ENCODE data around the gene KIF3B. TPM values are rescaled to one million over a fixed set of nuclear protein-coding genes. Genes with fewer than 3 reads are reported as not detected.

Gene KIF3B
- total and polyA plus RNA-seq, 2 of the 13 experiments (the other 11 are each of a cell fraction or from before 2014, with no cell fraction given) = 23.6 to 28.8 TPM

DNA sequence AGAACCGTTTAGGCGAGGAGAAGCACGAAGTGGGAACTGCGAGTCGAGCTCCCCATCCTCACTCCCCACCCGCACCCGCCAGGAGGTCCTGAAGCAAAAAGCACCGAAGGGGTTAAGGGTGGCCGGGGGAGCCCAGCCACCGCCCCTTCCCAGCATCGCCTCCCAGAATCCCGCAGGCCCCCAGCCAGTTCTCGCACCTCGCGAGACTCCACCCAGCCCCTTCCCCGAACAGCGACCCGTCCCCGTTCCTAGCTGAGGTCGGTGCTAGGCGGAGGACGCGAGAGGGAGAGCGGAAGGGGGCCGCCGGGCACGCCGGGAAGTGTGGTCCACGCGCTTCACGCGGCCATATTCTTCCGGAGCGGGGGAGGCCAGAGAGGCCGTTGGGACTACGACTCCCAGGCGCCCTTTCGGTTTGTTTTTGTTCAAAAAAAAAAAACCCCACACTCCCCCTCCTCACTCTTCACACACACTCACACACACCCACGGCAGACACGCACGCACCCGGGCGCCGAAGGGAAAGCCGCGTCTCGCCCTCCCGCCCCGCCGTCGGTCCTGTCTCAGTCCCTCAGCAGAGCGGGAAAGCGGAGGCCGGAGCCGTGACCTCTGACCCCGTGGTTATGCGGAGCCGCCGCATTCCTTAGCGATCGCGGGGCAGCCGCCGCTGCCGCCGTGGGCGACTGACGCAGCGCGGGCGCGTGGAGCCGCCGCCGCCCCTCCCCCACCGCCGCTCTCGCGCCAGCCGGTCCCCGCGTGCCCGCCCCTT lies 80.6 kb downstream of the KIF3B start, which contains the start of gene ASXL1 (continued):
- TF ChIP-seq PRDM4 (CRISPR knock-in tag; IDR thresholded peaks at IDR 0.05; ENCODE audit: borderline replicate concordance) = 0 out of 2 replicates have a peak, but pooled peaks have one; percentile 80
- TF ChIP-seq, protein P1, sequence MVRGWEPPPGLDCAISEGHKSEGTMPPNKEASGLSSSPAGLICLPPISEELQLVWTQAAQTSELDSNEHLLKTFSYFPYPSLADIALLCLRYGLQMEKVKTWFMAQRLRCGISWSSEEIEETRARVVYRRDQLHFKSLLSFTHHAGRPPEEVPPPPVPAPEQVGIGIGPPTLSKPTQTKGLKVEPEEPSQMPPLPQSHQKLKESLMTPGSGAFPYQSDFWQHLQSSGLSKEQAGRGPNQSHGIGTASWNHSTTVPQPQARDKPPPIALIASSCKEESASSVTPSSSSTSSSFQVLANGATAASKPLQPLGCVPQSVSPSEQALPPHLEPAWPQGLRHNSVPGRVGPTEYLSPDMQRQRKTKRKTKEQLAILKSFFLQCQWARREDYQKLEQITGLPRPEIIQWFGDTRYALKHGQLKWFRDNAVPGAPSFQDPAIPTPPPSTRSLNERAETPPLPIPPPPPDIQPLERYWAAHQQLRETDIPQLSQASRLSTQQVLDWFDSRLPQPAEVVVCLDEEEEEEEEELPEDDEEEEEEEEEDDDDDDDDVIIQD (CRISPR knock-in tag; IDR thresholded peaks at IDR 0.05; ENCODE audit: low read depth) = peak; percentile 97
- TF ChIP-seq ZFY (CRISPR knock-in tag; IDR thresholded peaks at IDR 0.05) = peak; percentile 87
- TF ChIP-seq ZNF136 (CRISPR knock-in tag; IDR thresholded peaks at IDR 0.05; ENCODE audit: low read depth) = peak; percentile 94; the same call in 1 of the 2 replicates
- peak; percentile 97 for TF ChIP-seq MEF2D (CRISPR knock-in tag; IDR thresholded peaks at IDR 0.05)
- TF ChIP-seq RAD51 (IDR thresholded peaks at IDR 0.05; ENCODE audit: borderline replicate concordance) = no peak
- TF ChIP-seq SUZ12 (IDR thresholded peaks at IDR 0.05; ENCODE audit: low read depth, low read length) = peak; percentile 92
- peak; percentile 83 for TF ChIP-seq PHF8 (CRISPR knock-in tag; IDR thresholded peaks at IDR 0.05)
- TF ChIP-seq NFKBIZ (CRISPR knock-in tag; IDR thresholded peaks at IDR 0.05) = peak; percentile 99
- TF ChIP-seq, protein P2, sequence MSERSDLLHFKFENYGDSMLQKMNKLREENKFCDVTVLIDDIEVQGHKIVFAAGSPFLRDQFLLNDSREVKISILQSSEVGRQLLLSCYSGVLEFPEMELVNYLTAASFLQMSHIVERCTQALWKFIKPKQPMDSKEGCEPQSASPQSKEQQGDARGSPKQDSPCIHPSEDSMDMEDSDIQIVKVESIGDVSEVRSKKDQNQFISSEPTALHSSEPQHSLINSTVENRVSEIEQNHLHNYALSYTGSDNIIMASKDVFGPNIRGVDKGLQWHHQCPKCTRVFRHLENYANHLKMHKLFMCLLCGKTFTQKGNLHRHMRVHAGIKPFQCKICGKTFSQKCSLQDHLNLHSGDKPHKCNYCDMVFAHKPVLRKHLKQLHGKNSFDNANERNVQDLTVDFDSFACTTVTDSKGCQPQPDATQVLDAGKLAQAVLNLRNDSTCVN (CRISPR knock-in tag; IDR thresholded peaks at IDR 0.05; ENCODE audit: borderline replicate concordance) = peak; percentile 92
- peak; percentile 62 for TF ChIP-seq MED8 (CRISPR knock-in tag; IDR thresholded peaks at IDR 0.05; ENCODE audit: insufficient replicate concordance)
- TF ChIP-seq, protein P3, sequence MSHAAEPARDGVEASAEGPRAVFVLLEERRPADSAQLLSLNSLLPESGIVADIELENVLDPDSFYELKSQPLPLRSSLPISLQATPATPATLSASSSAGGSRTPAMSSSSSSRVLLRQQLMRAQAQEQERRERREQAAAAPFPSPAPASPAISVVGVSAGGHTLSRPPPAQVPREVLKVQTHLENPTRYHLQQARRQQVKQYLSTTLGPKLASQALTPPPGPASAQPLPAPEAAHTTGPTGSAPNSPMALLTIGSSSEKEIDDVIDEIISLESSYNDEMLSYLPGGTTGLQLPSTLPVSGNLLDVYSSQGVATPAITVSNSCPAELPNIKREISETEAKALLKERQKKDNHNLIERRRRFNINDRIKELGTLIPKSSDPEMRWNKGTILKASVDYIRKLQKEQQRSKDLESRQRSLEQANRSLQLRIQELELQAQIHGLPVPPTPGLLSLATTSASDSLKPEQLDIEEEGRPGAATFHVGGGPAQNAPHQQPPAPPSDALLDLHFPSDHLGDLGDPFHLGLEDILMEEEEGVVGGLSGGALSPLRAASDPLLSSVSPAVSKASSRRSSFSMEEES (CRISPR knock-in tag; IDR thresholded peaks at IDR 0.05) = peak; percentile 63
- TF ChIP-seq ZSCAN30 (CRISPR knock-in tag; IDR thresholded peaks at IDR 0.05) = peak; percentile 10; the same call in 1 of the 2 replicates
- TF ChIP-seq ESRRA (CRISPR knock-in tag; IDR thresholded peaks at IDR 0.05; ENCODE audit: low read depth) = peak; percentile 85; the same call in 1 of the 2 replicates
- no peak for TF ChIP-seq GPN1 (CRISPR knock-in tag; IDR thresholded peaks at IDR 0.05; ENCODE audit: borderline replicate concordance)
- TF ChIP-seq PHF20 (CRISPR knock-in tag; IDR thresholded peaks at IDR 0.05) = peak; percentile 74; the same call in 1 of the 2 replicates
- TF ChIP-seq ZNF414 (CRISPR knock-in tag; IDR thresholded peaks at IDR 0.05) = peak; percentile 99
- TF ChIP-seq ZMAT3 (CRISPR knock-in tag; conservative IDR thresholded peaks at IDR 0.05) = peak; percentile 98
- no peak for TF ChIP-seq ZNF775 (CRISPR knock-in tag; IDR thresholded peaks at IDR 0.05; ENCODE audit: borderline replicate concordance)
- peak; percentile 69 for TF ChIP-seq POLR2AphosphoS5 (IDR thresholded peaks at IDR 0.05; ENCODE audit: low read depth, low read length)
- peak; percentile 72; the same call in 1 of the 2 replicates for TF ChIP-seq ZNF33A (CRISPR knock-in tag; IDR thresholded peaks at IDR 0.05; ENCODE audit: borderline replicate concordance)
- no peak; the same call in none of the 2 replicates for TF ChIP-seq ZBTB21 (CRISPR knock-in tag; IDR thresholded peaks at IDR 0.05)
- peak; percentile 99 for TF ChIP-seq TBX2 (CRISPR knock-in tag; IDR thresholded peaks at IDR 0.05; ENCODE audit: borderline replicate concordance)
